GM18861 (cell line): Measurements from ENCODE around the gene NIPAL3.
A peak's percentile ranks its signal among the peaks of the same experiment; 100 is the strongest.
"Not testable (repeated sequence)": the region's sequence is repeated elsewhere in the genome, so short reads cannot be mapped to it uniquely, and the experiment has no call there.

ENCODE experiments used
- ATAC-seq: cut with Tn5 transposase; IDR thresholded peaks from one replicate; pipeline ENCODE4 v1.9.1; 2021; ENCODE audit not compliant: unreplicated experiment

NIPAL3 gene

DNA sequence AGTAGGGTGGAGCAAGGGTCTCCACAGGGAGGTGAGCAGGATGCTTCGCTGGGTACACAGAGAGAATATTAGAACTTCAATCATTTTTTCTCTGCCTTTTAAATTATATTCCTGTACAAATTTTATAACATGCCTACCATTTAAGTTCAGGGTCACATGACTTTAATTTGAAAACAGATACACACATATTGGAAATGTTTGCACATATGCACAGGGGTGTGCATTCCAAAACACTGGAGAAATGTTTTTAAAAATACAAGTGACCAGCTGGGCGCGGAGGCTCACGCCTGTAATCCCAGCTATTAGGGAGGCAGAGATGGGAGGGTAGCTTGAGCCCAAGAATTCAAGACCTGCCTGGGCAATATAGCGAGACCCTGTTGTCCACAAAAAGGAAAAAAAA is 39.7 kb downstream of the NIPAL3 start:
- no peak for ATAC-seq

DNA sequence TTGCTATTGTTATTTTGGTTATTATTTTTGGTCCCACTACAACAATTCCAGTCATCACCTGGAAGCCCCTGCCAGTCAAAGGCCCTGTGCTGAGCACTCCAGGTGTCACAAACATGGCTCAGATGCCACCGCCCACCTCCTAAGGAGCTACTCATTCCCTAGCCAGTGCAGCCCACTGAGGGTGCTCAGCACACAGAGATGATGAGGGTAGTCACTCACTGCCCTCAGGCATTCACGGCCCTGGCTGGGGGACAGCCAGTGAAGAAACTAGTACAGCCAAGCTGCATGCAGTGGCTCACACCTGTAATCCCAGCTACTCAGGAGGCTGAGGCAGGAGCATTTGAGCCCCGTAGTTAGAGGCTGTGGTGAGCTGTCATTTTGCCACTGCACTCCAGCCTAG is 42.3 kb downstream of the NIPAL3 start:
- no peak for ATAC-seq

DNA sequence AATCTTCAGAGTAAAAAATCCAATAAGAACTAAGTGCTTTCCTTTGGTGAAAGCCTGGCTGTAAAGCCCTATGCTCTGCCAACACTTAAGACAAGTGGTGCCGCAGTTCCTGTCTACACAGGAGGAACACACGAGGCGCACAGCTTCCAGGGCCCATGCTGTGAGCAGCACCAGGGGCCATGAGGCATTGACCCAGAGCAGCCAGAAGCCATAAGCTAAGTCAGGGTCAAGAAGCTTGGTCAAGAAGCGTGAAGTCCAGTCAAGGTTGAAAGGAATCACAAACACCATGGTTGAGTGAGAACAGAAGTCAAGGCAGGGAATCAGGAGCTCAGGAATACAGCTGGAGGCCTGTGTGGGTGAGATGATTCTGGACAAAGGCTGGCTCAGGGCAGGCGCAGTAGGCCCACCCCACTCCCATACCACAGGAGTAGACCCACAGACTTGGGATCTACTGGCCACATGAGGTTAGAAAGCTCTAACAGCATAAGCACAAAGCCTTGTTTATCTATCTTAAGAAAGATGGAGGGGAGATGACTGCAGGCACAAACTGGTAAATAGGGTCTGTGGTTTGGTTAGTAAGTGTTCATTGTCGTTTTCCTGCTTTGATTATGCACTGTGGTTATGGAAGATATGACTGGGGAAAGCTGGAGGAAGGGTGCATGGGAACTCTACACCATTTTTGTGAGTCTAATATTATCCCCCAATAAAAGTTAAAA is 44.1 kb downstream of the NIPAL3 start:
- ATAC-seq = no peak

DNA sequence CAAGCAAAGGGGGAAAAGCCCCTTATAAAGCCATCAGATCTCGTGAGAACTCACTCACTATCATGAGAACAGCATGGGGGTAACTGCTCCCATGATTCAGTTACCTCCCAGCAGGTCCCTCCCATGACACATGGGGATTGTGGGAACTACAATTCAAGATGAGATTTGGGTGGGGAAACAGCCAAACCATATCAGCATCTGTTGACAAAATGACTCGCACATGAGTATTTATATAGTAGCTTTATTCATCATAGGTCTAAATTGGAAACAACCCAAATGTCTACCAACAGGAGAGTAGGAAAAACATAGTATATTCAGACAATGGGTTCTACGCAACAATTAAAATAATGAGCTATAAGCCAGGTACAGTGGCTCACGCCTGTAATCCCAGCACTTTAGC is 46.5 kb downstream of the NIPAL3 start:
- ATAC-seq = not testable (repeated sequence)

DNA sequence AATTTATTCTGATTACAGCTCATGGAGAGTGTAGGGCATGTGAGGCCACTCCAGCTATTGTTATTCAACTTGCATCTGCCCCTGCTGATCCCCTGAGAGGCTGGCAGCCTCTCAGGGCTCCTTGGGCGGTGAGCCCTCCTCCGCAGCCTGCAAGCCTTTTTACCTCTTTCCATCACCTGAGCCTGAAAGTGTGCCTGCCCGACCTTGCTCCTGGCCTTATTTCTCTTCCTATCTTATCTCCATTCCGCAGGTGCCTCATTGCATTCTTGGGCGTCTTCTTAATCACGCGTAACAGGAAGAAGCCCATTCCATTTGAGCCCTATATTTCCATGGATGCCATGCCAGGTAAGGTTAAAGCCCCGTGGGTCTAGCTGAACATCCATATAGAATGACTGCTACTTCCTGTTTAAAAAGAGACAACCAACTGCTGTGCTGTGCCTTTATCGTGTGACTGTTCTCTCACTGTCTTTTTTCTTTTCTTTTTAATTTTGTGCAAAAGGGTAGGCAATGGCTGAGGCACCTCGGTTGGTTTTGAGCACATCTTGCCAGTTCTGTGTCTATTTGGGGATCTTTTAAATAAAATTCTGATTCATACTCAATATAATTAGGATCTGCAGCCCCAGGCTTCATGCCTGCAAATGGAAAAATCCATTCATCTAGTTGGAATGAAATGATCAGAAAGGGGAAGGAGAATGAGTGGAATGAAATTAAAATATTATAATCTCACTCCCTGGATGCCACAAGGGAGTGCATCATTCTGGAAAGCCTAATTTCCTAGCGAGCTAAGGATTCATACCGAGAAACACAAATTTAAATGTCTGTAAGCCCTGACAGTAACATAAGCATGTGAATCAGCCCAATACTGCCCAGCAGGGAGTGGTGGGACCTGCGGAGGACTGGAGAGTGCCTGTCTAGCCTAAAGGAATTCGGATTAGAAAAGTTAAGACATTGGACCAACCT is 48.5 kb downstream of the NIPAL3 start:
- ATAC-seq = no peak

DNA sequence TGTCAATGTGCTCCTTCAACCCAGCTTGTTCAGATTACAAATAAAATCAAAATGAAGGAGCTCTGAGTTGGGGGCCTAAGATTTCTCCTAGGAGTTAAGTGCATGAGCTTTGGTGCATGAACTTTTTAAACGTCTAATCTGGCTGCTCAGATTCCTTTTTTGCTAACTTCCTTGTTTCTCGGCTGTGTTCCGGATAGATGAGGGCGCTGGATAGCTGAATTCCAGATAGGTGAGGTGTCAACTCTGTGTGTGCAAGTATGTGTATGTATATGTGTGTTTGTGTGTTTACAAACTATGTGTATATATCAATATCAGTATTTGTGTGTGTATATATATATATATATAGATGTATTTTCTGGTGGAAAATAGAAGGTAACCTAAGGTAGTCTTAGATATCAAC is 49.5 kb downstream of the NIPAL3 start:
- ATAC-seq = no peak

DNA sequence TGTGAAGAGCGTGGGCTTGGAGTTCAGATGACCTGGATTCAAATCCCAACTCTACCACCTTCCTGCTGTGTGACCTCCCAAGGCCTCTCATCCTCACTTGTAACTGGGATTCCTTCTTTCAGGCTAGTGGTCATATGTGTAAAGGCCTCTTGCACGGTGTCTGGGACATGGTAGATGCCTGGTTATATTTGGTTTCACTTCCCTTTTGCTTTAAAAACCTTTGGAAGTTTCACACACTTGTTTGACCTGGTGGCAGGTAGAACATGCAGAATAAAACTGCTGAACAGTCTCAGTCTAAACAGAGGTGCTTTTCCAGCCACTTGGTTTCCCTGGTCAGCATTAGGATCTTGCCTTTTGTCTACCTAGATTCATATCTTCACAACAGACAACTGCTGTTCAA is 50.0 kb downstream of the NIPAL3 start:
- ATAC-seq = no peak

DNA sequence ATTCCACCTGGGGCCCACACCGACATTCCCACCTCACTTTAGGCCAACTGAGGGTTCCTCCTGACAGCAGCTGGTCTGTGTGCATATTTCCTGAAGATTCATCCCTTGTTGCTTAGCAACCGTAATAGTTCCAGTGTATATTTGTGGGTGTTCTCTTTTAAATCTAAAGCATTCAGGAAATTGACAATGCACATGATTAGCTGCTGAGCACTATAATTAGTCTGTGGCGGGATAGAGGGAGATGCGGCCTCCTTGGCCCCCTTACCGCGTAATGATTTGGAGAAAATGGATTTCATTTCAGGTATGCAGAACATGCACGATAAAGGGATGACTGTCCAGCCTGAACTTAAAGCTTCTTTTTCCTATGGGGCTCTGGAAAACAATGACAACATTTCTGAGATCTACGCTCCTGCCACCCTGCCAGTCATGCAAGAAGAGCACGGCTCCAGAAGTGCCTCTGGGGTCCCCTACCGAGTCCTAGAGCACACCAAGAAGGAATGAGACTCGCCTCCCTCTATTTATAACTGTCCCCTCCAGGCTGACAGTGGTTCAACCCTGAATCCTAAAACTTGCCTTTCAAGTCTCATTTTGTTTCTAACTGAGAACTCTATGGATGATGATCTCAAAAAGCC is 53.2 kb downstream of the NIPAL3 start:
- no peak for ATAC-seq

DNA sequence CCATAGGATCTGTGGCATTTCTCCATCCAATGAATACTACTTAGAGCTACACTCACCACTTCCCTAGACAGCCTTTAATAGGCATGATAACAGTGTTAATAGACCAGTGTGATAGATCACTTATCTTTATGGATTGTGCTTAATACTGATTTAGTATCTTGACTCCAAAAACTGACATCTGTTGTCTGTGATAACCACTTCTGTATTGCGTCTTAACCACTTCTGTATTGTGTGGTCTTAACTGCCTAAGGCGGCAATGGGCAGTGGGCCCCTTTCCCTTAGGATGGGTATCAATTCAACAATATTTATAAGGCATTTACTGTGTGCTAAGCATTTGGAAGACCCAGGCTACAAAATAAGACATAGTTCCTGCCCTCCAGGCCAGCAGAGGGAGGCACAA is 55.0 kb downstream of the NIPAL3 start:
- ATAC-seq = no peak

DNA sequence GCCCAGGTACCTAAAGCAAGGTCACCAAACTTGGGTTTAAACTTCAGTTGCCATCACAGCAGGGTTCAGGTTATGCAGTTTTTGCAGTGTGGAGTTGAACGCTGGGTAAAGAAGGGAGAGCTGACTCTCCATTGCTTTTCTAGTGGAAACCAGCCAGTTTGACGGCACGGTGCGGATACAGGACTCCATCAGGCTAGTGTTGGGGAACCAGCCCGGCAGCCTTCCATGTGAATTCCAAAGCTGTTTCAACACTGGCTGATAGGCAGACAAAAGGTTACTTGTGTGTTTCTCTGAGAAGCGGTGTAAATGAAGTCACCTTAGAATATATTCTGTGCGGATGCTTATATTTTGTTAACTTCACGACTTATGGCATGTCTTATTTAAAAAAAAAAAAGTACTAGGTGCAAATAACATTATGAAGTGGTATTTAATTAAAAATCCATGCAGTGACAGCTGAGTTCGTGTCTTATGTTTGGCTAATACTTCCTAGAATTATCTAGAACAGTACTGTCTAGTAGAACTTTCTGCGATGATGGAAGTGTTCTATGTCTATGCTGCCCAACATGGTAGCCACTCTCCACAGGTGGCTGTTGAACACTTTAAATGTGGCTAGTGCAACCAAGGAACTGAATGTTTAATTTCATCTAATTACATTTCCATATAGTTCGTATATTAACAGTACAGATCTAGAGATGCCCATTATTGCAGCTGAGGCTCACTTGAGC is 57.1 kb downstream of the NIPAL3 start:
- no peak for ATAC-seq

DNA sequence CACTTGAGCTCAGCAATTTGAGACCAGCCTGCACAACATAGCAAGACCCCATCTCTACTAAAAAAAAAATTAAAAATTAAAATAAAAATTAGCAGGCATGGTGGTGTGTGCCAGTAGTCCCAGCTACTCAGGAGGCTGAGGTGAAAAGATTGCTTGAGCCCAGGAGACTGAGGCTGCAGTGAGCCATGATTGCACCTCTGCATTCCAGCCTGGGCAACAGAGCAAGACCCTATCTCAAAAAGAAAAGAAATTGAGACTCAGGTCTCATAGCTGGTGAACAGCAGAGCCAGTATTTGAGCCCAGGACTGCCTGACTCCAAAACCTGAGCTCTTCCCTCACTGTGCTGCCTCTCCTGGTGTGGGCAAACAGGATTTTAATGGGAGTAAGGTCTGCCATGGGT is 58.6 kb downstream of the NIPAL3 start:
- no peak for ATAC-seq

DNA sequence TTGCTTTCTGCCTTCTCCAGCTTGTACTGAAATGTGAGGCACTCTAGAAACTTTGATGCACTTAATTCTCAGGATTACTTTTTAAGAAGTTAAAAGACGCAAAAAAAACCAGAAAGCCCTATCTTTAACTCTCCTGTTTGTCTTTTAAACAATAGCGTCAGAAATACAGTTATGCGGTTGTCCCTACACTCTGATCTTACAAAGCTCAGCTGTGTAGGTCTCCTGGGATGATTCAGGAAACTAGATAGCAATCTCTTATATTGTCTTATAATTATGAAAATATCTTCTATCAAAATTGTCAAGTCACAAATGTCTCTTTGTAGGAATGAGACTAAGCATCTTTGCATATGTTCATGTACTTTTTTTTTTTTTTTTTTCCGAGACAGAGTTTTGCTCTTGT is 60.1 kb downstream of the NIPAL3 start:
- no peak for ATAC-seq

DNA sequence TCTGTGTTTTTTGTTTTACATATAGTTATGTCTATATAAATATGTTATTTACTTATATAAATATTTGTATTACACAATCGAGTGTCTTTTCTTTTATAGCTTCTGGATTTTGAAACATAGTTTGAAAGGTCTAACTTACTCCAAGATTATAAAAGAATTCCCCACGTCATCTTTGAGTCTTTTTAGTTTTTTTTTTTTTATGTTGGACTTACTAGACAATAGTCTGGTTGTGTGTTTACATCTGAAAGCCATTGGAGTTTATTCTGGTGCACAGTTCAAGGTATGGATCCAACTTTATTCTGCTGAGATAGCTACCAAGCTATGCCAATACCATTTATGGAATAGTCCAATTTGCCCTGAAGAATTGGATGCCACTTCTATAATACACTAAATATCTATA is 61.0 kb downstream of the NIPAL3 start:
- ATAC-seq = no peak

DNA sequence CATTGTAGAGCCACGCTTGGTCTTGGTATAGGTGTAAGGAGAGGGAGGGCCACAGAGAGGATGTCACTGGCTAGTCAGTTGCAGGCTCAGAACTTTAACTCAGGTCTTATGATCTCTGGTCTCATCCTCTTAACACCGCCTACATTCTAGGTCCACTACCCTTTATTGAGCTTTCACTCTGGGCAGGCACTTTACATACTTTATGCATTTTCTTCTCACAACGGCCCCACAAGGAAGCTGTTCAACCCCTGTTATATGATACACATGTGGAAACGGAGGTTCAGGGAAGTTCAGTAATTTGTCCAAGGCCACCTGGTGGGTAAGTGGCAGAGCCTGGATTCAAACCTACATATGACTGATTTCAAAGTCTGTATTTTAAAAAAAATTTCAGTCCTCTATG is 61.7 kb downstream of the NIPAL3 start:
- ATAC-seq = no peak

DNA sequence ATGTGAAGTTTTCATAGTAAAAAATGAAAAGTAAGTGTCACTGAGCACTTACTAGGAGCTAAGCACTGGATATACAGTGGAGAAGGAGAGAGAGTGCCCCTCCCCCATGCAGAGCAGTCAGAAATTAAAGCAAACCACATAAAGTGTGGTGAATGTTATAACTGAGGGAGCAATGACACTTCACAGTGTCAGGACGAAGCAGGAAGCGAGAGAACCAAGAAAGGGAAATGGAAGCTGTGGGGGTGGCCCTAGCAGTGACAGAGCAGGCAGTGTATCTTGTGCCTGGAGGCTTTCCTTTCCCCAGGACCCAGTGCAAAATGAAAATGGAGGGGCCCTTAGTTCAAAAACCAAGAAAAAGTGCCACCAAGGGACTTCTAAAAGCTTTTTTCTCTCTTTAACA is 65.5 kb downstream of the NIPAL3 start:
- peak; percentile 48 for ATAC-seq

DNA sequence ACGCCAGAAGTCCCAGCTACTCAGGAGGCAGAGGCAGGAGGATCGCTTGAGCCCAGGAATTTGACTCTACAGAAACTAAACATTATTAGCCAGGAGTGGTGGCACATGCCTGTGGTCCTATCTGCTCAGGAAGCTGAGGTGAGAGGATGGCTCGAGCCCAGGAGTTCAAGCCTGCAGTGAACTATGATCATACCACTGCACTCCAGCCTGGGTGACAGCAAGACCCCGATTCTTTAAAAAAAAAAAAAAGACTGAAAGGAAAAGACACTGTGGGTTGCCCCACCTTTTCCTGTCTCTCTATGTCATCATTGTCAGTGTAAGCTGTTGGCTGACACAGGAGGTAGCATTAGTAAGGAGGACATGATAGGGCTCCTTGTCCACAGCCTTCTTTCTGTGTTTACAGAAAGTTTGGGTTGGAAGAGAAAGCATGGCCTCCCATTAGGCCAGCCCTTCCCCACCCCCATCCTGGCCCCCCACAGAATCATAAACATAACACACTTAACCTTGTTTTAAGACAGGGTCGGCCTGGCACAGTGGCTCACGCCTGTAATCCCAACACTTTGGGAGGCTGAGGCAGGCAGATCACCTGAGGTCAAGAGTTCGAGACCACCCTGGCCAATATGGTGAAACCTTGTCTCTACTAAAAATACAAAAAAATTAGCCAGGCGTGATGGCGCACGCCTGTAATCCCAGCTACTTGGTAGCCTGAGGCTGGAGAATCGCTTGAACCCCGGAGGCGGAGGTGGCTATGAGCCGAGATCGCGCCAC is 66.4 kb downstream of the NIPAL3 start:
- no peak for ATAC-seq

DNA sequence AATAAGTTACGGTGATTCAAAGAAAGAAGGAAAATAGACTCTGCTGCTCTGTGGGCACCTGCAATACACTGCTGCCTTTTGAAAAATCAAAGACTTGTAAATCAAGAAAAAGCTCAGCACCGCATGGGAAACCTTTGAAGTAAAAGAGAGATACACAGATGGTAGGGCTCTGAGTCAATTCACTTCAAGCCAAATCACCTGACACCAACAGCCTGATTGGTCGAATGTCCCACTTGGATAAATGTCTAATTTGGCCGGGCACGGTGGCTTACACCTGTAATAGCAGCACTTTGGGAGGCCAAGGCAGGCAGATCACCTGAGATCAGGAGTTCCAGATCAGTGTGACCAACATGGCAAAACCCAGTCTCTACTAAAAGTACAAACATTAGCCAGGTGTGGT is 67.8 kb downstream of the NIPAL3 start:
- no peak for ATAC-seq

DNA sequence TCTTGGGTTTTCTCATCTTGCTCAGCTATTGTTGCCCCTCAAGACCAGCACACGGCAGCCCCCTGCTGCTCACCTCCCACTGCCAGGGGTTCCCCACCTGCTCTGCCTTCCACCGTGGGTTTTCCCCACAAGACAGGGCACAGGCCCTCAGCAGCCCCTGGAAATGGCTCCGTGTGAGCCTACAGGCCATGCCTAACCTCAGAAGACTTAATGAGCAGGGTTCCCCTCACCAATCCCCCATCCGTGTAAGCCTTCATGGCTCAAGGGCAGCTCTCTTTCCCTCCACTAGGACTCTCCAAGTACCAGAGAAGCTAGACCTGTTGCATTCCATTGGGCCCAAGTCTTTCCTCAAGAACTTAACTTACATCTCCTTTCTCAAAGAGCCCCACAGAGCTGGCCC is 68.6 kb downstream of the NIPAL3 start:
- ATAC-seq = no peak

DNA sequence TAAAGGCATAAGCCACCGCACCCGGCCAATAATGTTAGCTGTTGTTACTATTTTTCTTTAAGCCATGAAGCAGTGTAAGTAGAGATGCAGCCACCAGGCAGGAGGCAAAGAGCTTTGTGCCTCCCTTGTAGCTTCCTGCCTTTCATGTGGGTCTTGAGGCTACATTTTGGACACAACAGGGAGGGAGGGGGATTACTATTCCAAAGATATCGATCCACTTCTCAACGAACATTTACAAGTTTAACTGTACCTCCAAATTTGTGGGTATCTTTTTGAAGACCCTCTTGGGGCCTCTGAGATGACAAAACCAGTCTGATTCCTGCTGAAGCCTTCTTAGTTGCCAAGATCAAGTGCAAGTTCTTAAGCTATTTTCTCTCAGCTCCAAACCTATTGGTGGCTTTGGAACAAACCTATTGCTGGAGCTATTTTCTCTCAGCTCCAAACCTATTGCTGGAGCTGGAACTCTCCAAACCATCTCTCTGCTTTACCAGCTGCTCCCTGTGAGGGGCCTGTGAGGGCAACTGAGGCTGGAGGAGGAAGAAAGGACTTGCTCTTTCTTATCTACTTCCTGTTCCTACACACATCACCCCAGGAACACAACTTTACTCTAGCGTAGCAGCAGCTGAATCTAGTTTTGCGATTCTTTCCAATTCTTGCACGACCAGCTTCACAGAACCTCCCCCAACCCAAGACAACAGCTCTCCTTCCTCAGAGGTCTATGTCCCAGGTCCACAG is 70.9 kb downstream of the NIPAL3 start:
- no peak for ATAC-seq

DNA sequence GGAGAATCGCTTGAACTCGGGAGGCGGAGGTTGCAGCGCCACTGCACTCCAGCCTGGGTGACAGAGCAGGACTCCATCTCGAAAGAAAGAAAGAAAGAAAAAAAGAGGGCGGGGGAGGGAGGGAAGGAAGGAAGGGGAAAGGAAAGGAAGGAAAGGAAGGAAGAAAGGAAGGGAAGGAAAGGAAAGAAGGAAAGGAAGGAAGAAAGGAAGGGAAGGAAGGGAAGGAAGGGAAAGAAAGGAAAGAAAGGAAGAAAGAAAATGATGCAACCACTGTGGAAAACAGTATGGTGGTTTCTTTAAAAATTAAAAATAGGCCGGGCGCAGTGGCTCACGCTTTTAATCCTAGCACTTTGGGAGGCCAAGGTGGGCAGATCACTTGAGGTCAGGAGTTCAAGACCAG is 71.9 kb downstream of the NIPAL3 start:
- ATAC-seq = no peak
